ENCODE measurements around the gene MINDY4.

MINDY4 gene

DNA sequence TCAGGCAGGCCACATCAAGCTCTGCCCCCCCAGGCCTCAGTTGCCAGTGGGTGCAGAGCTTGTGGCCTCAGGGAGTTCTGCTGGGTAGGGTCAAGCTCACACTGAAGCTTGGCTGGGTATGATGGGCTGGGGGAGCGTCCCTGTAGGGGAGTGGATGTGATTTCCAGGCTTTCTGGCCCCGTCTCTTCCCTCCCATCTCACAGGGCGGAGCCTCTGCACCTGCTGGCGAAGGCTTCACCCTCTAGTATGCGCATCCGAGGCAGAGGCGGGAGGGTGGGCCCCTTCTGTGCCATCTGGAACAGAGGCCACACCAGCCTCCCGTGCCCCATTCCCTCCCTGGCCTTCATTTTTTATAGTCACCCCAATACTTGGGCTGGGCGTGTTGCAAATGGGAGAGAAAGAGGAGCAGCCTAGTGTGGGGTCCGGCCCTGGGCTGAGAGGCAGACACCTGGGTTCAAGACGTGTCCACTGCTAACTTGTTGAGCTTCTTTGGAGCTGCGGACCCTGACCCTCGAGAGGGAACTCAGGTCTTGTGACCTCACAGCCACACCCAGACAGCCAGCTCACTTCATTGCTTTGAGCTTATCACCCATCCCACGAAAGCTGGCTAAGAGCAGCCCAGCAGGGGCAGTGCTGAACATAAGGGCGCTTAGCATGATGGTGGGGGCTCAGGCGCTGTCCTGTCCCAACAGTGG, 142.8 kb downstream of the MINDY4 start (continued):
- TF ChIP-seq, protein P1, sequence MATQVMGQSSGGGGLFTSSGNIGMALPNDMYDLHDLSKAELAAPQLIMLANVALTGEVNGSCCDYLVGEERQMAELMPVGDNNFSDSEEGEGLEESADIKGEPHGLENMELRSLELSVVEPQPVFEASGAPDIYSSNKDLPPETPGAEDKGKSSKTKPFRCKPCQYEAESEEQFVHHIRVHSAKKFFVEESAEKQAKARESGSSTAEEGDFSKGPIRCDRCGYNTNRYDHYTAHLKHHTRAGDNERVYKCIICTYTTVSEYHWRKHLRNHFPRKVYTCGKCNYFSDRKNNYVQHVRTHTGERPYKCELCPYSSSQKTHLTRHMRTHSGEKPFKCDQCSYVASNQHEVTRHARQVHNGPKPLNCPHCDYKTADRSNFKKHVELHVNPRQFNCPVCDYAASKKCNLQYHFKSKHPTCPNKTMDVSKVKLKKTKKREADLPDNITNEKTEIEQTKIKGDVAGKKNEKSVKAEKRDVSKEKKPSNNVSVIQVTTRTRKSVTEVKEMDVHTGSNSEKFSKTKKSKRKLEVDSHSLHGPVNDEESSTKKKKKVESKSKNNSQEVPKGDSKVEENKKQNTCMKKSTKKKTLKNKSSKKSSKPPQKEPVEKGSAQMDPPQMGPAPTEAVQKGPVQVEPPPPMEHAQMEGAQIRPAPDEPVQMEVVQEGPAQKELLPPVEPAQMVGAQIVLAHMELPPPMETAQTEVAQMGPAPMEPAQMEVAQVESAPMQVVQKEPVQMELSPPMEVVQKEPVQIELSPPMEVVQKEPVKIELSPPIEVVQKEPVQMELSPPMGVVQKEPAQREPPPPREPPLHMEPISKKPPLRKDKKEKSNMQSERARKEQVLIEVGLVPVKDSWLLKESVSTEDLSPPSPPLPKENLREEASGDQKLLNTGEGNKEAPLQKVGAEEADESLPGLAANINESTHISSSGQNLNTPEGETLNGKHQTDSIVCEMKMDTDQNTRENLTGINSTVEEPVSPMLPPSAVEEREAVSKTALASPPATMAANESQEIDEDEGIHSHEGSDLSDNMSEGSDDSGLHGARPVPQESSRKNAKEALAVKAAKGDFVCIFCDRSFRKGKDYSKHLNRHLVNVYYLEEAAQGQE (tag by site-specific recombination; IDR thresholded peaks at IDR 0.05): no peak
- TF ChIP-seq MEIS1 (CRISPR knock-in tag; IDR thresholded peaks at IDR 0.05; ENCODE audit: borderline replicate concordance) (no peak), HOXD13 (CRISPR knock-in tag; IDR thresholded peaks at IDR 0.05; ENCODE audit: borderline replicate concordance) (no peak)

DNA sequence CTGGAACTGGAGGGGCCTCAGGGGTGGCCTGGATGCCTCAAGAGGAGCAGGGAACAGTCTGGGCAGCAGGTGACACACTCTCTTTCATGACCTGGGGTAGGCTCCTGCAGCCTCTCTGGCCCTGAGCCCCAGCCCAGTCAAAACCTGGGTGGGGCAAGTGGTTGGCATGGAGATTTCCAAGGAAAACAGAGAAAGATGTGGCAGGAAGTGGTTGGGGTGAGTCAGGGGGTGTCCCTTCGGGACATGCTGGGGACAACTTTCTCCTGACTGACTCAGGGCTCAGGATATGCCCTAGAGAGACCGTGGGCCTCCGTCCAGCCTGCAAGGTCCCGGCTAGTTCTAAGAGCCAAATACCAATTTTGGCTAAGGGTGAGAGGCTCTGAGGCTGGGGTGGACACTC, 143.4 kb downstream of the MINDY4 start:
- POLR2A ChIA-PET: no interaction called here
- no peaks in the 10 kb centered on the region for H3K36me3 ChIP-seq (ENCODE audit: control insufficient read depth in 2 of 2, insufficient read depth in 1 of 2, low read length in 2 of 2)

DNA sequence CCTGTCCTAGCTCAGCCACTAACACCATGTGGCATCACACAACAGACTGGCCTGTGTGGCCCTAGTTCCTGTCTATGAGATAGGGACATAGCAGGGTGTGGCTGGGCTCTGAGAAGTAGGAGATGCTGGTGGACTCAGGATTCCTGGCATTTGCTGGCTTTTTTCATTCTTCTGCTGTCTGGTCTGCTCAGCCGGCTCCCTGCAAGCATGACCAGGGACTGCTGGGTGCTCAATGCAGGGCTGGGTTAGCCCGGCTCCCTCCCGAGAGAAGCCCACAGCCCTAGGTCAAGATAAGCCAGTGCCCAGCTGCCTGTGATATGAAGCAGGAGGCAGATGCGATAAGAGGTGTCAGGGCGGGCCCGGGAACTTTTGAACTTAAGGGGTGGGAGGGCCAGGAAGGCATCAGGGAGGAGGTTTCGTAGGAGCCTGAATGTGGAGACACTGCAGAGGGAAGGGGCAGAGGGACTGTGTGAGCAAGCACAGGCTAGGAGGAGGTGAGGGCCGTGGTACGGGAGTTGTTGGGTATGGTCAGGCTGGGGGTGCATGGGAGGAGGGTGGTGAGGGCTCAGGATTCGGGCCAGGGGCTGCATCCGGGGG, 143.9 kb downstream of the MINDY4 start:
- Histone ChIP-seq H3K4me1 (ENCODE audit: control insufficient read depth, insufficient read depth, low read length) (no peaks in the 10 kb centered on the region), H3K9me3 (ENCODE audit: control insufficient read depth, insufficient read depth, low read depth, low read length) (no peaks in the 10 kb centered on the region), H3K4me3 (ENCODE audit: low read depth, low read length) (no peak overlapping the region), H3K27ac (ENCODE audit: extremely low read depth, low read depth, low read length) (no peak overlapping the region), H3K36me3 (ENCODE audit: control insufficient read depth in 2 of 2, insufficient read depth in 1 of 2, low read length in 2 of 2) (no peaks in the 10 kb centered on the region)
- POLR2A ChIA-PET: no interaction called here
- CTCF ChIA-PET: interaction anchor here (0.6 to 0.7 kb wide), 2 partner anchors 635 to 675 kb away, joined by 4 read pairs; no protein-coding TSS in a partner anchor
- TF ChIP-seq SALL2 (tag by site-specific recombination; IDR thresholded peaks at IDR 0.05; ENCODE audit: borderline replicate concordance) (no peak), ZNF274 (IDR thresholded peaks at IDR 0.05; ENCODE audit: low read length) (no peak), ZNF274 (tag by site-specific recombination; IDR thresholded peaks at IDR 0.05; ENCODE audit: borderline replicate concordance) (no peak), MYNN (tag by site-specific recombination; IDR thresholded peaks at IDR 0.05; ENCODE audit: borderline replicate concordance) (no peak), MZF1 (tag by site-specific recombination; IDR thresholded peaks at IDR 0.05; ENCODE audit: borderline replicate concordance) (no peak), WT1 (tag by site-specific recombination; IDR thresholded peaks at IDR 0.05) (no peak), ZNF548 (tag by site-specific recombination; IDR thresholded peaks at IDR 0.05) (no peak), GLI2 (tag by site-specific recombination; IDR thresholded peaks at IDR 0.05; ENCODE audit: borderline replicate concordance, low read depth) (no peak)
- TF ChIP-seq, protein P2, sequence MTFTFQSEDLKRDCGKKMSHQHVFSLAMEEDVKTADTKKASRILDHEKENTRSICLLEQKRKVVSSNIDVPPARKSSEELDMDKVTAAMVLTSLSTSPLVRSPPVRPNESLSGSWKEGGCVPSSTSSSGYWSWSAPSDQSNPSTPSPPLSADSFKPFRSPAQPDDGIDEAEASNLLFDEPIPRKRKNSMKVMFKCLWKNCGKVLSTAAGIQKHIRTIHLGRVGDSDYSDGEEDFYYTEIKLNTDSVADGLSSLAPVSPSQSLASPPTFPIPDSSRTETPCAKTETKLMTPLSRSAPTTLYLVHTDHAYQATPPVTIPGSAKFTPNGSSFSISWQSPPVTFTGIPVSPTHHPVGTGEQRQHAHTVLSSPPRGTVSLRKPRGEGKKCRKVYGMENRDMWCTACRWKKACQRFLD (tag by site-specific recombination; IDR thresholded peaks at IDR 0.05): no peak
- TF ChIP-seq, protein P3, sequence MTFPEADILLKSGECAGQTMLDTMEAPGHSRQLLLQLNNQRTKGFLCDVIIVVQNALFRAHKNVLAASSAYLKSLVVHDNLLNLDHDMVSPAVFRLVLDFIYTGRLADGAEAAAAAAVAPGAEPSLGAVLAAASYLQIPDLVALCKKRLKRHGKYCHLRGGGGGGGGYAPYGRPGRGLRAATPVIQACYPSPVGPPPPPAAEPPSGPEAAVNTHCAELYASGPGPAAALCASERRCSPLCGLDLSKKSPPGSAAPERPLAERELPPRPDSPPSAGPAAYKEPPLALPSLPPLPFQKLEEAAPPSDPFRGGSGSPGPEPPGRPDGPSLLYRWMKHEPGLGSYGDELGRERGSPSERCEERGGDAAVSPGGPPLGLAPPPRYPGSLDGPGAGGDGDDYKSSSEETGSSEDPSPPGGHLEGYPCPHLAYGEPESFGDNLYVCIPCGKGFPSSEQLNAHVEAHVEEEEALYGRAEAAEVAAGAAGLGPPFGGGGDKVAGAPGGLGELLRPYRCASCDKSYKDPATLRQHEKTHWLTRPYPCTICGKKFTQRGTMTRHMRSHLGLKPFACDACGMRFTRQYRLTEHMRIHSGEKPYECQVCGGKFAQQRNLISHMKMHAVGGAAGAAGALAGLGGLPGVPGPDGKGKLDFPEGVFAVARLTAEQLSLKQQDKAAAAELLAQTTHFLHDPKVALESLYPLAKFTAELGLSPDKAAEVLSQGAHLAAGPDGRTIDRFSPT (tag by site-specific recombination; IDR thresholded peaks at IDR 0.05): no peak
- TF ChIP-seq, protein P4, sequence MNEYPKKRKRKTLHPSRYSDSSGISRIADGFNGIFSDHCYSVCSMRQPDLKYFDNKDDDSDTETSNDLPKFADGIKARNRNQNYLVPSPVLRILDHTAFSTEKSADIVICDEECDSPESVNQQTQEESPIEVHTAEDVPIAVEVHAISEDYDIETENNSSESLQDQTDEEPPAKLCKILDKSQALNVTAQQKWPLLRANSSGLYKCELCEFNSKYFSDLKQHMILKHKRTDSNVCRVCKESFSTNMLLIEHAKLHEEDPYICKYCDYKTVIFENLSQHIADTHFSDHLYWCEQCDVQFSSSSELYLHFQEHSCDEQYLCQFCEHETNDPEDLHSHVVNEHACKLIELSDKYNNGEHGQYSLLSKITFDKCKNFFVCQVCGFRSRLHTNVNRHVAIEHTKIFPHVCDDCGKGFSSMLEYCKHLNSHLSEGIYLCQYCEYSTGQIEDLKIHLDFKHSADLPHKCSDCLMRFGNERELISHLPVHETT (tag by site-specific recombination; IDR thresholded peaks at IDR 0.05): no peak

More for the DNA sequence above, 143.4 kb downstream of the MINDY4 start:
- no peaks in the 10 kb centered on the region for H3K4me1 ChIP-seq (ENCODE audit: control insufficient read depth, insufficient read depth, low read length)
- no peak overlapping the region for H3K27ac ChIP-seq (ENCODE audit: extremely low read depth, low read depth, low read length)
- H3K9me3 ChIP-seq (ENCODE audit: control insufficient read depth, insufficient read depth, low read depth, low read length): no peaks in the 10 kb centered on the region
- TF ChIP-seq, protein P5, sequence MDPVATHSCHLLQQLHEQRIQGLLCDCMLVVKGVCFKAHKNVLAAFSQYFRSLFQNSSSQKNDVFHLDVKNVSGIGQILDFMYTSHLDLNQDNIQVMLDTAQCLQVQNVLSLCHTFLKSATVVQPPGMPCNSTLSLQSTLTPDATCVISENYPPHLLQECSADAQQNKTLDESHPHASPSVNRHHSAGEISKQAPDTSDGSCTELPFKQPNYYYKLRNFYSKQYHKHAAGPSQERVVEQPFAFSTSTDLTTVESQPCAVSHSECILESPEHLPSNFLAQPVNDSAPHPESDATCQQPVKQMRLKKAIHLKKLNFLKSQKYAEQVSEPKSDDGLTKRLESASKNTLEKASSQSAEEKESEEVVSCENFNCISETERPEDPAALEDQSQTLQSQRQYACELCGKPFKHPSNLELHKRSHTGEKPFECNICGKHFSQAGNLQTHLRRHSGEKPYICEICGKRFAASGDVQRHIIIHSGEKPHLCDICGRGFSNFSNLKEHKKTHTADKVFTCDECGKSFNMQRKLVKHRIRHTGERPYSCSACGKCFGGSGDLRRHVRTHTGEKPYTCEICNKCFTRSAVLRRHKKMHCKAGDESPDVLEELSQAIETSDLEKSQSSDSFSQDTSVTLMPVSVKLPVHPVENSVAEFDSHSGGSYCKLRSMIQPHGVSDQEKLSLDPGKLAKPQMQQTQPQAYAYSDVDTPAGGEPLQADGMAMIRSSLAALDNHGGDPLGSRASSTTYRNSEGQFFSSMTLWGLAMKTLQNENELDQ (tag by site-specific recombination; IDR thresholded peaks at IDR 0.05; ENCODE audit: low read depth): no peak
- TF ChIP-seq, protein P6, sequence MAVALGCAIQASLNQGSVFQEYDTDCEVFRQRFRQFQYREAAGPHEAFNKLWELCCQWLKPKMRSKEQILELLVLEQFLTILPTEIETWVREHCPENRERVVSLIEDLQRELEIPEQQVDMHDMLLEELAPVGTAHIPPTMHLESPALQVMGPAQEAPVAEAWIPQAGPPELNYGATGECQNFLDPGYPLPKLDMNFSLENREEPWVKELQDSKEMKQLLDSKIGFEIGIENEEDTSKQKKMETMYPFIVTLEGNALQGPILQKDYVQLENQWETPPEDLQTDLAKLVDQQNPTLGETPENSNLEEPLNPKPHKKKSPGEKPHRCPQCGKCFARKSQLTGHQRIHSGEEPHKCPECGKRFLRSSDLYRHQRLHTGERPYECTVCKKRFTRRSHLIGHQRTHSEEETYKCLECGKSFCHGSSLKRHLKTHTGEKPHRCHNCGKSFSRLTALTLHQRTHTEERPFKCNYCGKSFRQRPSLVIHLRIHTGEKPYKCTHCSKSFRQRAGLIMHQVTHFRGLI (tag by site-specific recombination; IDR thresholded peaks at IDR 0.05): no peak
- TF ChIP-seq RBAK (tag by site-specific recombination; IDR thresholded peaks at IDR 0.05) (no peak), YY2 (tag by site-specific recombination; IDR thresholded peaks at IDR 0.05) (no peak), ZNF2 (tag by site-specific recombination; IDR thresholded peaks at IDR 0.05) (no peak), GLIS1 (tag by site-specific recombination; IDR thresholded peaks at IDR 0.05) (no peak)
- CTCF ChIA-PET: interaction anchor here (0.6 to 0.7 kb wide), 2 partner anchors 635 to 939 kb away, joined by 3 to 4 read pairs; no protein-coding TSS in a partner anchor
- no peak overlapping the region for H3K4me3 ChIP-seq (ENCODE audit: low read depth, low read length)
